ENCODE measurements around the gene NECTIN4.

The NECTIN4 gene

GRCh38 chr1:161111117-161111516 is 21.8 kb upstream of the NECTIN4 start:
- no peak for DNase-seq

- no peak for DNase-seq
Measured at GRCh38 chr1:161106431-161106830, 17.1 kb upstream of the NECTIN4 start.

- no peak for DNase-seq
Measured at GRCh38 chr1:161100556-161100955, 11.2 kb upstream of the NECTIN4 start.

GRCh38 chr1:161099090-161099802 is 9.9 kb upstream of the NECTIN4 start:
- DNase-seq: no peak

GRCh38 chr1:161098210-161099068 is 9.1 kb upstream of the NECTIN4 start, which contains the start of gene KLHDC9:
Gene KLHDC9 (plus strand): TSS chr1:161098361. CDS start chr1:161098536, 175 bp downstream.
- DNase-seq: peak; percentile 61

- no peak for DNase-seq
Measured at GRCh38 chr1:161096530-161096929, 7.2 kb upstream of the NECTIN4 start.

GRCh38 chr1:161096015-161096414 is 6.7 kb upstream of the NECTIN4 start:
- DNase-seq: no peak

- no peak for DNase-seq
Measured at GRCh38 chr1:161095230-161095629, 5.9 kb upstream of the NECTIN4 start.

GRCh38 chr1:161094481-161094880 is 5.1 kb upstream of the NECTIN4 start:
- DNase-seq: no peak

- DNase-seq: no peak
Measured at GRCh38 chr1:161092621-161093028, 3.3 kb upstream of the NECTIN4 start.

GRCh38 chr1:161091796-161092507 is 2.6 kb upstream of the NECTIN4 start:
- DNase-seq: no peak

- no peak for DNase-seq
Measured at GRCh38 chr1:161091093-161091492, 1.7 kb upstream of the NECTIN4 start.

GRCh38 chr1:161090617-161091016 is 1.3 kb upstream of the NECTIN4 start:
- DNase-seq: no peak

- no peak for DNase-seq
Measured at GRCh38 chr1:161089938-161090337, 580 bp upstream of the NECTIN4 start.

- DNase-seq: no peak
Measured at GRCh38 chr1:161088587-161089110, 709 bp downstream of the NECTIN4 start.

GRCh38 chr1:161086457-161086856 is 2.9 kb downstream of the NECTIN4 start:
- no peak for DNase-seq

- no peak for DNase-seq
Measured at GRCh38 chr1:161085165-161085564, 4.2 kb downstream of the NECTIN4 start.

- no peak for DNase-seq
Measured at GRCh38 chr1:161084597-161084988, 4.8 kb downstream of the NECTIN4 start.

GRCh38 chr1:161083748-161084596 is 5.4 kb downstream of the NECTIN4 start:
- no peak for DNase-seq

GRCh38 chr1:161082996-161083747 is 6.2 kb downstream of the NECTIN4 start:
- peak; percentile 87 for DNase-seq

GRCh38 chr1:161082483-161082882 is 6.9 kb downstream of the NECTIN4 start:
- no peak for DNase-seq

Measured in OCI-M1 (cell line).